Naive thymus-derived CD4-positive, alpha-beta T cell (primary cell): ENCODE data around the gene C5. TPM values are rescaled to one million over a fixed set of nuclear protein-coding genes. Genes with fewer than 3 reads are reported as not detected.
A peak's percentile ranks its signal among the peaks of the same experiment; 100 is the strongest.

Experiments
- ATAC-seq: fragments of 150-1000 bp; cut with Tn5 transposase; 2 replicates; pipeline ENCODE4 v1.10.0; 2021; ENCODE audit warnings: mild to moderate bottlenecking, moderate library complexity
- CTCF ChIA-PET: fragments of 350-600 bp; sonication (Branson Sonifier 250); formaldehyde crosslinking; loops from one replicate; lab custom pipeline; 2021; ENCODE audit warnings: antibody characterized with exemption; lab: Charles Lee
- POLR2A ChIA-PET: fragments of 350-600 bp; sonication (Branson Sonifier 250); formaldehyde crosslinking; loops from one replicate; lab custom pipeline; 2021; ENCODE audit warnings: antibody characterized with exemption, inconsistent platforms; lab: Charles Lee
- DNase-seq, 9 donors: peaks; one replicate each; pipeline versions ENCODE4 v3.0.0 to v3.0.0-alpha.2; 2020 to 2022; ENCODE audit warnings: mixed read lengths in 1 of 9
- H3K27ac ChIP-seq: one replicate; pipeline ENCODE4 v1.7.0; 2013; ENCODE audit warnings: mild to moderate bottlenecking, low read depth, low read length, moderate library complexity
- H3K27me3 ChIP-seq, 2 donors: one replicate each; pipeline ENCODE4 v1.7.0; 2013; ENCODE audit warnings: low read length in 2 of 2, mild to moderate bottlenecking in 2 of 2, moderate library complexity in 2 of 2; ENCODE audit not compliant: control insufficient read depth in 2 of 2, insufficient read depth in 2 of 2
- H3K36me3 ChIP-seq, 3 experiments: 1 replicate in 2 of 3; 2 replicates in 1 of 3; pipeline ENCODE4 v1.7.0; 2013; ENCODE audit warnings: low read length in 3 of 3, mild to moderate bottlenecking in 3 of 3, moderate library complexity in 1 of 3; ENCODE audit not compliant: insufficient read depth in 3 of 3, control insufficient read depth in 2 of 3
- H3K4me1 ChIP-seq, 2 donors: one replicate each; pipeline ENCODE4 v1.7.0; 2013; ENCODE audit warnings: low read length in 2 of 2, mild to moderate bottlenecking in 2 of 2, moderate library complexity in 1 of 2; ENCODE audit not compliant: control insufficient read depth in 2 of 2, insufficient read depth in 2 of 2
- H3K4me3 ChIP-seq: 2 replicates; pipeline ENCODE4 v1.7.0; 2013; ENCODE audit warnings: mild to moderate bottlenecking, low read length
- H3K9me3 ChIP-seq, 3 experiments: 1 replicate in 2 of 3; 2 replicates in 1 of 3; pipeline ENCODE4 v1.7.0; 2013; ENCODE audit warnings: low read length in 3 of 3; ENCODE audit not compliant: control insufficient read depth in 2 of 3
- H3K27ac Mint-ChIP-seq, 9 donors: one replicate each; pipeline ENCODE4 v1.8.0; 2020 to 2022; ENCODE audit warnings: mixed read lengths in 9 of 9, mild to moderate bottlenecking in 8 of 9, moderate library complexity in 5 of 9, inconsistent platforms in 2 of 9
- H3K27me3 Mint-ChIP-seq, 5 donors: one replicate each; pipeline ENCODE4 v1.8.0; 2021 to 2022; ENCODE audit warnings: mixed read lengths in 5 of 5, mild to moderate bottlenecking in 1 of 5
- H3K36me3 Mint-ChIP-seq, 5 donors: one replicate each; pipeline ENCODE4 v1.8.0; 2020 to 2022; ENCODE audit warnings: mixed read lengths in 5 of 5, mild to moderate bottlenecking in 3 of 5, inconsistent platforms in 1 of 5
- H3K4me1 Mint-ChIP-seq, 7 donors: one replicate each; pipeline ENCODE4 v1.8.0; 2020 to 2022; ENCODE audit warnings: mixed read lengths in 7 of 7, mild to moderate bottlenecking in 3 of 7, inconsistent platforms in 1 of 7
- H3K4me3 Mint-ChIP-seq, 10 donors: one replicate each; pipeline ENCODE4 v1.8.0; 2020 to 2022; ENCODE audit warnings: mild to moderate bottlenecking in 10 of 10, mixed read lengths in 10 of 10, moderate library complexity in 6 of 10, inconsistent platforms in 2 of 10
- H3K9me3 Mint-ChIP-seq, 11 donors: one replicate each; pipeline ENCODE4 v1.8.0; 2020 to 2022; ENCODE audit warnings: mixed read lengths in 11 of 11, mild to moderate bottlenecking in 4 of 11, inconsistent platforms in 1 of 11, moderate library complexity in 1 of 11
- intact Hi-C, 2 donors: fragments of 100-400 bp; cut with micrococcal nuclease; formaldehyde crosslinking; loops; one replicate each; pipeline ENCODE4 v1.15.1; 2023
- polyA plus RNA-seq, 2 donors: library from polyadenylated mRNA; unstranded; fragments of 300-500 nt; fragmentation: Illumina TruSeq; gene quantifications; one replicate each; pipeline ENCODE4 v1.2.3, GENCODE V29; 2021
- total RNA-seq, 6 experiments: library from RNA in 5 of 6; stranded (reverse) in 5 of 6; gene quantifications; 1 replicate in 5 of 6; 2 replicates in 1 of 6; pipeline ENCODE4 v1.2.3 and lab custom pipeline; 2021 to 2026

C5 gene
- total and polyA plus RNA-seq, 7 experiments from 2014 or later: 0.41 to 2.9 (median 2.3) TPM

DNA sequence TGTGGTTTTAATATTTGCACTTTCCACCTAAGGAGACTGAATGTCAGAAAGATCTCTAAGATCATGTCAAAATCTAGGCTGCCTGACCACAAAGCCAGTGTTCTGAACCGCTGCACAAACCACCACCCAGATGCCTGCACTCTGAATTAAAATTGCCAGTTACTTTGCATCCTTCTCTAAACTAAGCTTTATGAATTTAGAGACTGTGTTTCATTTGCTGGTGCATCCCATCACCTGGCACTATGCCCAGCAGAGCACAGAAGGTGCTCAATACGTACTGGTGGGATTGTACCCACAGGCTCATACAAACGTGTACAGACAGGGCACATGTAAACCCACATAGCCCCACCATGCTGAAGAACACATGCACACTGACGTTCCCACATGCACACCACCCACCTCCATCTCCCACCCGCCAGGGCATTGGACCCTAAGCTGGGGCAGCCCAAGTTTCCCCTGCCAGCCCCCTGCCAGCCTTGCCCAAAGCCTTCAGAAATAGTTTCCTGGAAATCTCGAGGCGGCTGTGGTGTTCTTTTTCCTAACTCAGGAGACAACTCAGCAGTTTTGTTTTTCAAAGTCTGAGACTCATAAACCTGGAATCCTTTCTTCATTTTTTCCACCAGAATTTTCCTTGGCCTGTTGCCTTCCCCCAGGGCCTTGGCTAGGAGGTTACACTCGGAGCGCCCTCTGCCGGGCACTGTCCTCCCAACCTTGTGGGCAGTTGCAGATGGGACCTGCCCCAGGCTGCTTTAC is 113.9 kb downstream of the C5 start:
- ATAC-seq (peak; percentile 85), DNase-seq (peak; percentile 71 to 89 (median 82))
- intact Hi-C loops: loop anchor here (1.0 to 2.0 kb wide), 11 partner anchors 11 to 181 kb away; partner anchors contain the start of gene FBXW2 (in 1 of the 2)
- H3K4me3 Mint-ChIP-seq: peak overlapping the region; percentile 33 to 77 (median 62)
- peaks cover 31 to 71% (median 63%) of the 10 kb centered on the region in 7 donors for H3K4me1 Mint-ChIP-seq
- peaks cover 0 to 2% (median 0%) of the 10 kb centered on the region in 5 donors for H3K36me3 Mint-ChIP-seq
- H3K4me1 ChIP-seq: peaks cover 61% of the 10 kb centered on the region in 2 donors
- peaks cover 0 to 2% (median 0%) of the 10 kb centered on the region in 5 donors for H3K27me3 Mint-ChIP-seq
- H3K36me3 ChIP-seq: no peaks in the 10 kb centered on the region
- H3K27ac Mint-ChIP-seq: peak overlapping the region; percentile 88 to 100 (median 98)
- ChIA-PET CTCF (interaction anchor here (0.6 to 5.6 kb wide), 19 partner anchors 10 to 180 kb away, joined by 3 to 49 read pairs (median 4); no protein-coding TSS in a partner anchor), POLR2A (interaction anchor here (0.8 to 44.3 kb wide), 10 partner anchors 9 to 180 kb away, joined by 3 to 2417 read pairs (median 9); partner anchors contain the start of genes FBXW2, PHF19 and PSMD5)
- H3K27me3 ChIP-seq: no peaks in the 10 kb centered on the region
- H3K9me3 ChIP-seq: no peaks in the 10 kb centered on the region
- peak overlapping the region; percentile 97 for H3K27ac ChIP-seq
- no peaks in the 10 kb centered on the region for H3K9me3 Mint-ChIP-seq
- H3K4me3 ChIP-seq: peak overlapping the region; percentile 21

DNA sequence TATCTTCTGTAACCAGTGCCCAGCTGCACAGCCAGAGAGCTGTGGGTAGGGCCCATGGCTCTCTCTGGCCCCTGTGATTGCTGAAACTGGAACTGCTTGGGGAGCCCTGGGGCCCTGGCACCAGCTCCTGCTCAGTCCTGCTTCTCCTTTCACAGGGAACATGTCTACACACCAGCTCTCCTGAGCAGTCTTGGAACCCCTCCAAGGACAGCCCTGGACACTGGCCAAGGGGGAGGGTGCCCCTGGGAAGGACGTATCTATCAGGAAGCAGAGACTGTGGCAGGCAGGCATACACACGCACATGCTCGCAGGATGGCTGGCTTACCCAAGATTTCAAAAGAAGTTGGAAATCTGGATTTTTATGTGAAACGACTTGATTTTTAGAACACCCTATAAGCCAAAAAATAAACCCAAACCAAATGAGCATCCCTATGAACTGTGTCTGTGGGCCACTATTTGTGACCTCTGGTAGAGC is 114.7 kb downstream of the C5 start:
- ChIA-PET POLR2A (interaction anchor here (0.6 to 44.3 kb wide), 10 partner anchors 8 to 180 kb away, joined by 3 to 2417 read pairs (median 17); partner anchors contain the start of genes PHF19 and PSMD5), CTCF (interaction anchor here (0.6 to 5.6 kb wide), 17 partner anchors 10 to 129 kb away, joined by 3 to 49 read pairs (median 5); no protein-coding TSS in a partner anchor)
- Histone ChIP-seq H3K27ac (peak overlapping the region; percentile 97), H3K4me3 (no peak overlapping the region), H3K4me1 (peaks cover 65 to 66% of the 10 kb centered on the region in 2 donors), H3K36me3 (no peaks in the 10 kb centered on the region), H3K27me3 (no peaks in the 10 kb centered on the region), H3K9me3 (no peaks in the 10 kb centered on the region)
- Mint-ChIP-seq H3K27me3 (no peaks in the 10 kb centered on the region), H3K4me1 (peaks cover 35 to 78% (median 69%) of the 10 kb centered on the region in 7 donors), H3K36me3 (peaks cover 0 to 3% (median 0%) of the 10 kb centered on the region in 5 donors), H3K4me3 (peak overlapping the region; percentile 5 to 77 (median 62)), H3K9me3 (no peaks in the 10 kb centered on the region), H3K27ac (peak overlapping the region; percentile 88 to 100 (median 98))
- ATAC-seq (no peak), DNase-seq (no peak)
- intact Hi-C loops: no loop called here

DNA sequence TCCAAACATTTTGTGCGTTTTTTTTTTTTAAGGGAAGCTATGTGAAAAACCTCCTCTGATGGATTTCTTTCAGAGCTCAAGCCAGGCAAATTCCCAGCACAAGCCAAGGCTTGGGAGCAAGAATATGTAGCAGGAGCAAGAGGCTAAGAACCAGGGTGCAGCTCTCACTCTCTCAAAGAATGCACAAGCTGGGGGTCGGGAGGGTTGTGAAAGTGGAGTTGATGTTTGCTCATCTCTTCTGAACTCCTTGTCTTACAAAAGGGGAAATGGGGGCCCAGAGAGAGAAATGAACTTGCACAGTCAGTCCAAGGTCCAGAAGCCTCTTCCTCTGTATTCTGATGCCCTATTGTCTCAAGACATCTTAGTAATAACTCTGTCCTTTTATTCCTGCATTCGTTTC is 115.8 kb downstream of the C5 start:
- H3K27ac ChIP-seq: peak overlapping the region; percentile 97
- H3K4me3 Mint-ChIP-seq: peak overlapping the region in 5 of 10 donors; percentile 14 to 51 (median 33)
- no peak for DNase-seq
- no peak for ATAC-seq
- no peak overlapping the region for H3K4me3 ChIP-seq
- H3K27me3 Mint-ChIP-seq: no peaks in the 10 kb centered on the region
- CTCF ChIA-PET: interaction anchor here (1.1 to 4.1 kb wide), 8 partner anchors 9 to 88 kb away, joined by 3 to 27 read pairs (median 3); no protein-coding TSS in a partner anchor
- no peaks in the 10 kb centered on the region for H3K27me3 ChIP-seq
- peak overlapping the region; percentile 82 to 100 (median 99) for H3K27ac Mint-ChIP-seq
- H3K36me3 ChIP-seq: no peaks in the 10 kb centered on the region
- H3K36me3 Mint-ChIP-seq: peaks cover 0 to 3% (median 0%) of the 10 kb centered on the region in 5 donors
- H3K4me1 Mint-ChIP-seq: peaks cover 42 to 90% (median 80%) of the 10 kb centered on the region in 7 donors
- POLR2A ChIA-PET: interaction anchor here (0.6 to 44.3 kb wide), 9 partner anchors 31 to 201 kb away, joined by 3 to 2417 read pairs (median 4); partner anchors contain the start of gene PHF19
- no peaks in the 10 kb centered on the region for H3K9me3 Mint-ChIP-seq
- no peaks in the 10 kb centered on the region for H3K9me3 ChIP-seq
- peaks cover 72 to 77% of the 10 kb centered on the region in 2 donors for H3K4me1 ChIP-seq
- intact Hi-C loops: no loop called here

DNA sequence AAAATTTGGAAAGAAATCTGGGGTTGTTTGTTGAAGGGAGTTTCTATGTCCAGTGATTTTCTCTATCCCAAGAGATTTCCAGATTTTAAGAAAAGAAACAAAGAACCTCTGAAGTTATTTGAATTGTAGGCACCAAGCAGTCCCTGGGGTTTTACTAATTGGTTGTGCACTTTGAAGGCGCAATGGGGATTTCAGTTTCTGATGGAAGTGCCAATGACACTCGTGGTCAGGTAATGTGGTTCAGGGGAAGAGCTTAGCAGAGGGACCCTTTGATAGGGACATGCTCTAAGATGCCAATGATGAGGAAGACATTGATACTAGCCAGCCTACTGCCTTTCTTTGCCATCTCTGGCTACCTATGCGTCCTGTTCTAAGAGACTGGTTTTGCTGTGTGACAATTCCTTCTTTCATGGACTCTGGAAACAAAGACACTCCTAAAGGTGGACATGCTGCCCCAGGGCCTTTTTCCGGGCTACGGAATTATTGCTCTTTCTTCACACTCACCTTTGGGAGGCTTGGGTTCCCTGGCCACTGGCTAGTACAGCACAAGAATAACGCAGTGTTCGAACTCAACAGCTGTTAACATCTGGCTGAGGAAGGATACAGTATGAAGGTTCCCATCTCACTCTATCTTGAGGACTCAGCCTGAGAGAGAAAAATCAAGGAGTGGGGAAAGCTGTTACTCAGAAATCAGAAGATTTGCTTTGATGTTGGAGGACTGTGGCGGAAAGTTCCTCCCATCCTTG is 116.6 kb downstream of the C5 start:
- no peaks in the 10 kb centered on the region for H3K9me3 Mint-ChIP-seq
- DNase-seq (no peak), ATAC-seq (no peak)
- H3K27me3 Mint-ChIP-seq: no peaks in the 10 kb centered on the region
- H3K27ac Mint-ChIP-seq: peak overlapping the region; percentile 82 to 100 (median 99)
- peaks cover 0 to 3% (median 0%) of the 10 kb centered on the region in 5 donors for H3K36me3 Mint-ChIP-seq
- no peaks in the 10 kb centered on the region for H3K27me3 ChIP-seq
- H3K27ac ChIP-seq: peak overlapping the region; percentile 97
- peak overlapping the region in 4 of 10 donors; percentile 3 to 20 (median 10) for H3K4me3 Mint-ChIP-seq
- no peaks in the 10 kb centered on the region for H3K36me3 ChIP-seq
- no peak overlapping the region for H3K4me3 ChIP-seq
- peaks cover 42 to 90% (median 82%) of the 10 kb centered on the region in 7 donors for H3K4me1 Mint-ChIP-seq
- intact Hi-C loops: no loop called here
- H3K4me1 ChIP-seq: peaks cover 75 to 80% of the 10 kb centered on the region in 2 donors
- H3K9me3 ChIP-seq: no peaks in the 10 kb centered on the region
- POLR2A ChIA-PET: interaction anchor here (0.7 to 44.3 kb wide), 7 partner anchors 30 to 202 kb away, joined by 3 to 2417 read pairs (median 7); partner anchors contain the start of genes PHF19 and PSMD5
- CTCF ChIA-PET: interaction anchor here (1.0 to 4.1 kb wide), 9 partner anchors 9 to 87 kb away, joined by 3 to 27 read pairs (median 3); no protein-coding TSS in a partner anchor

DNA sequence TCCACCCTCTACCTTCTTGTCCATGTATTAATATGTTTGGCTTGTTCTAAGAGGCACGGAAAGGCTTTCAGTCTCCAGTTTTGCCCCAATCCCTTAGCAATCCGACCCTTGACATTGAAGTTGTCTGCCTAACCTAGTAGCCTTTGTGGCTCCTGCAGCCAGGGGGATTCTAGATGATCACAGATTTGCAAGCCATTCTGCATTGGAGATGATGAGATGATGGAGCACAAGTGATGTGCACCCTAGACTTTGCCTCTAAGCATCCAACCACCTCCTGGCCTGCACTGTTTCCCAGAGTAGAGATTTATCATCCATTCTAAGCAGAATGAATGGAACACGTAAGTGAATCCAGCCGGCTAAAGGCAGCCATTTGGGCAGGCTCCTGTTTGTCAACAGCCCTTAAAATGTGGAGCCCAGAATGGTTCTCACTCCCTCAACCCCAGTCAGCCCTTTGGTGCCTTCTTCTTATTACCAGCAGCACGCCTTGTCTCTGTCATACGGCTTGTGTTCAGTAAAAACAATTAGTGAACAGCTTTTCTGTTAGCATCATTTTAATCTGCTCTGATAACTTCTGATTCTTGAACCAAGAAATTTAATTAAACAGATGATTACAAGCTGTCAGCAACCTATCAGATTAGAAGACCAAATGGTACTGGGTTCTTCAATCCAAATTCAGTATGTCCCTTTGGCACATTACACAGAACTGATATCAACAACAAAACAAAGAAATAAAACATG is 117.8 kb downstream of the C5 start:
- no peaks in the 10 kb centered on the region for H3K27me3 Mint-ChIP-seq

More for the DNA sequence above, 117.8 kb downstream of the C5 start:
- Histone ChIP-seq H3K27me3 (no peaks in the 10 kb centered on the region), H3K9me3 (no peaks in the 10 kb centered on the region), H3K4me1 (peaks cover 77 to 87% of the 10 kb centered on the region in 2 donors), H3K36me3 (no peaks in the 10 kb centered on the region), H3K27ac (peak overlapping the region; percentile 97), H3K4me3 (peak overlapping the region; percentile 21)
- ATAC-seq (no peak), DNase-seq (no peak)
- Mint-ChIP-seq H3K27ac (peak overlapping the region; percentile 98 to 100 (median 99)), H3K9me3 (no peaks in the 10 kb centered on the region), H3K4me1 (peaks cover 54 to 92% (median 88%) of the 10 kb centered on the region in 7 donors), H3K36me3 (peaks cover 0 to 4% (median 0%) of the 10 kb centered on the region in 5 donors), H3K4me3 (peak overlapping the region; percentile 50 to 91 (median 78))
- ChIA-PET POLR2A (interaction anchor here (0.6 to 44.3 kb wide), 13 partner anchors 8 to 268 kb away, joined by 3 to 2417 read pairs (median 7); partner anchors contain the start of genes FBXW2, PHF19 and PSMD5), CTCF (interaction anchor here (0.6 to 4.3 kb wide), 12 partner anchors 16 to 86 kb away, joined by 3 to 29 read pairs (median 6); no protein-coding TSS in a partner anchor)
- intact Hi-C loops: loop anchor here in 1 of 2 donors (1.0 kb wide), 1 partner anchor 188 kb away; no protein-coding TSS in a partner anchor
